HS-27A (cell line): ENCODE data around the gene SEZ6L.

ENCODE experiments used
- DNase-seq: peaks from one replicate; pipeline ENCODE4 v3.0.0-alpha.2; 2012; ENCODE audit warnings: low read depth, missing footprints

SEZ6L gene

GRCh38 chr22:26182723-26183122 lies 13.5 kb downstream of the SEZ6L start:
- DNase-seq: no peak

GRCh38 chr22:26185190-26185589 lies 15.9 kb downstream of the SEZ6L start:
- DNase-seq: no peak

- no peak for DNase-seq
Measured at GRCh38 chr22:26188341-26188740, 19.1 kb downstream of the SEZ6L start.

- DNase-seq: no peak
Measured at GRCh38 chr22:26194313-26194712, 25.1 kb downstream of the SEZ6L start.

- no peak for DNase-seq
Measured at GRCh38 chr22:26194877-26195276, 25.6 kb downstream of the SEZ6L start.

GRCh38 chr22:26196657-26197056 lies 27.4 kb downstream of the SEZ6L start:
- no peak for DNase-seq

- no peak for DNase-seq
Measured at GRCh38 chr22:26197425-26197824, 28.2 kb downstream of the SEZ6L start.

- DNase-seq: no peak
Measured at GRCh38 chr22:26199665-26200064, 30.4 kb downstream of the SEZ6L start.

GRCh38 chr22:26202280-26202924 lies 33.1 kb downstream of the SEZ6L start:
- DNase-seq: no peak

GRCh38 chr22:26205494-26205893 lies 36.2 kb downstream of the SEZ6L start:
- no peak for DNase-seq

GRCh38 chr22:26210334-26210733 lies 41.1 kb downstream of the SEZ6L start:
- DNase-seq: no peak

GRCh38 chr22:26213826-26214225 lies 44.6 kb downstream of the SEZ6L start:
- no peak for DNase-seq

- no peak for DNase-seq
Measured at GRCh38 chr22:26214466-26214865, 45.2 kb downstream of the SEZ6L start.

GRCh38 chr22:26215736-26216135 lies 46.5 kb downstream of the SEZ6L start:
- no peak for DNase-seq

- no peak for DNase-seq
Measured at GRCh38 chr22:26225207-26225606, 55.9 kb downstream of the SEZ6L start.

GRCh38 chr22:26226538-26227297 lies 57.5 kb downstream of the SEZ6L start:
- no peak for DNase-seq

GRCh38 chr22:26229910-26230309 lies 60.6 kb downstream of the SEZ6L start:
- no peak for DNase-seq

GRCh38 chr22:26234296-26234695 lies 65.0 kb downstream of the SEZ6L start:
- DNase-seq: no peak

GRCh38 chr22:26235792-26236487 lies 66.7 kb downstream of the SEZ6L start:
- DNase-seq: no peak

- no peak for DNase-seq
Measured at GRCh38 chr22:26236991-26237390, 67.7 kb downstream of the SEZ6L start.

GRCh38 chr22:26238596-26238995 lies 69.3 kb downstream of the SEZ6L start:
- no peak for DNase-seq

GRCh38 chr22:26239581-26239980 lies 70.3 kb downstream of the SEZ6L start:
- no peak for DNase-seq

- DNase-seq: no peak
Measured at GRCh38 chr22:26241361-26241760, 72.1 kb downstream of the SEZ6L start.
